Transverse colon (tissue), 4 donors: ENCODE data around the gene HPSE2. TPM values are rescaled to one million over a fixed set of nuclear protein-coding genes. Genes with fewer than 3 reads are reported as not detected.
A peak's percentile ranks its signal among the peaks of the same experiment; 100 is the strongest.

Experiments used
- DNase-seq: peaks from one replicate; pipeline ENCODE4 v3.0.0-alpha.2; 2019
- H3K27ac ChIP-seq, 4 donors: fragments of 200-600 bp; sonication (generic); 2 replicates each; pipeline ENCODE4 v1.5.1; 2016 to 2018; ENCODE audit warnings: inconsistent platforms in 4 of 4
- H3K27me3 ChIP-seq: fragments of 200-600 bp; sonication (generic); 2 replicates; pipeline ENCODE4 v1.5.1; 2017; ENCODE audit warnings: inconsistent platforms
- H3K36me3 ChIP-seq, 4 donors: fragments of 200-600 bp; sonication (generic); 2 replicates each; pipeline ENCODE4 v1.5.1; 2017 to 2019; ENCODE audit warnings: inconsistent platforms in 4 of 4
- H3K4me1 ChIP-seq, 4 donors: fragments of 200-600 bp; sonication (generic); 2 replicates each; pipeline ENCODE4 v1.5.1; 2017 to 2020; ENCODE audit warnings: inconsistent platforms in 4 of 4
- H3K4me3 ChIP-seq, 4 donors: fragments of 200-600 bp; sonication (generic); 1 replicate in 1 of 4; 2 replicates in 3 of 4; pipeline versions ENCODE4 v1.5.1 to v1.6.1; 2017 to 2019; ENCODE audit warnings: inconsistent platforms in 4 of 4
- H3K9me3 ChIP-seq, 2 donors: fragments of 200-600 bp; sonication (generic); 2 replicates each; pipeline ENCODE4 v1.5.1; 2017 to 2019; ENCODE audit warnings: inconsistent platforms in 2 of 2
- CTCF ChIP-seq, 5 experiments: fragments of 200-600 bp in 3 of 5; fragments of 450-650 bp in 2 of 5; sonication (generic) in 3 of 5; IDR thresholded peaks; 1 replicate in 2 of 5; 2 replicates in 3 of 5; pipeline ENCODE4 v1.5.1; 2016 to 2017; ENCODE audit warnings: antibody characterized with exemption in 5 of 5, inconsistent platforms in 3 of 5, mild to moderate bottlenecking in 2 of 5, moderate library complexity in 1 of 5
- EP300 ChIP-seq: sonication (generic); formaldehyde crosslinking; IDR thresholded peaks from one replicate; pipeline ENCODE4 v1.6.1; 2017; ENCODE audit warnings: antibody characterized with exemption, low read depth
- POLR2A ChIP-seq: fragments of 450-650 bp; IDR thresholded peaks from one replicate; pipeline ENCODE4 v1.6.1; 2016; ENCODE audit warnings: antibody characterized with exemption, mild to moderate bottlenecking, moderate library complexity
- POLR2AphosphoS5 ChIP-seq, 3 donors: sonication (generic); formaldehyde crosslinking; IDR thresholded peaks; one replicate each; pipeline ENCODE4 v1.6.1; 2016; ENCODE audit warnings: antibody characterized with exemption in 3 of 3
- WGBS, 2 donors: methylation state at CpG; one replicate each; pipeline ENCODE4 v1.1.5; 2018; ENCODE audit warnings: low coverage in 1 of 2; 5-methylcytosine and 5-hydroxymethylcytosine counted together
- in situ Hi-C, 4 donors: fragments of 200-750 bp; cut with MboI; loops; one replicate each; pipeline versions ENCODE4 v1.15.0 to v1.15.1; 2017; ENCODE audit warnings: low sequenced_read_pairs in 3 of 4, low pct_ligation_motif_present in 1 of 4, low pct_unique_long_range_greater_than_20kb in 1 of 4
- intact Hi-C: fragments of 100-400 bp; cut with DNase I; formaldehyde crosslinking; loops from one replicate; pipeline ENCODE4 v1.15.1; 2023; ENCODE audit warnings: low total_unique reads
- total RNA-seq, 4 donors: library from RNA; depleted of rRNA; stranded (reverse); fragments of >200 nt; gene quantifications; one replicate each; pipeline ENCODE4 v1.1.0, GENCODE V29; 2016

The HPSE2 gene
- total RNA-seq, 4 donors from 2014 or later: 2.2 to 3.0 TPM; not detected in 2

GRCh38 chr10:98589691-98590090 is 646.0 kb downstream of the HPSE2 start:
- Histone ChIP-seq H3K4me1 (peaks cover 0 to 18% (median 11%) of the 10 kb centered on the region in 4 donors), H3K27me3 (no peaks in the 10 kb centered on the region), H3K9me3 (no peaks in the 10 kb centered on the region), H3K27ac (no peak overlapping the region), H3K4me3 (no peak overlapping the region), H3K36me3 (no peaks in the 10 kb centered on the region)
- WGBS, 2 donors: 70 to 87% methylated on average over 2 of the region's 2 CpGs
- DNase-seq: no peak
- in situ Hi-C loops (no loop called here), intact Hi-C loops (no loop called here)
- TF ChIP-seq POLR2A: no peak

- TF ChIP-seq POLR2AphosphoS5 (IDR thresholded peaks at IDR 0.05) (no peak), EP300 (no peak)
- Histone ChIP-seq H3K4me1 (peaks cover 0 to 18% (median 11%) of the 10 kb centered on the region in 4 donors), H3K27ac (peak overlapping the region in 2 of 4 donors; percentile 54), H3K9me3 (no peaks in the 10 kb centered on the region), H3K27me3 (no peaks in the 10 kb centered on the region), H3K36me3 (no peaks in the 10 kb centered on the region), H3K4me3 (no peak overlapping the region)
- no peak for DNase-seq
- in situ Hi-C loops: no loop called here
- intact Hi-C loops: no loop called here
- 38 to 70% methylated on average over 1 to 3 of the region's 3 CpGs for WGBS, 2 donors
Observed at GRCh38 chr10:98589007-98589406, 646.6 kb downstream of the HPSE2 start.

- Histone ChIP-seq H3K4me3 (no peak overlapping the region), H3K4me1 (peaks cover 0 to 23% (median 12%) of the 10 kb centered on the region in 4 donors), H3K36me3 (no peaks in the 10 kb centered on the region), H3K27me3 (no peaks in the 10 kb centered on the region), H3K27ac (peak overlapping the region; percentile 1 to 67 (median 54)), H3K9me3 (no peaks in the 10 kb centered on the region)
- no peak for DNase-seq
- intact Hi-C loops: no loop called here
- TF ChIP-seq POLR2AphosphoS5 (IDR thresholded peaks at IDR 0.05) (no peak), CTCF (IDR thresholded peaks at IDR 0.05) (no peak), EP300 (no peak), POLR2A (no peak)
- 33 to 58% methylated on average over 2 of the region's 2 CpGs for WGBS, 2 donors
- in situ Hi-C loops: no loop called here
Observed at GRCh38 chr10:98587156-98587837, 648.4 kb downstream of the HPSE2 start.

- H3K4me1 ChIP-seq: peaks cover 0 to 34% (median 14%) of the 10 kb centered on the region in 4 donors
Observed at GRCh38 chr10:98586096-98586495, 649.6 kb downstream of the HPSE2 start.

More at GRCh38 chr10:98586096-98586495, 649.6 kb downstream of the HPSE2 start:
- intact Hi-C loops (no loop called here), in situ Hi-C loops (no loop called here)
- no peak overlapping the region for H3K4me3 ChIP-seq
- no peaks in the 10 kb centered on the region for H3K36me3 ChIP-seq
- TF ChIP-seq CTCF (IDR thresholded peaks at IDR 0.05): no peak
- no peak for TF ChIP-seq POLR2A
- TF ChIP-seq POLR2AphosphoS5 (IDR thresholded peaks at IDR 0.05): no peak
- TF ChIP-seq EP300: no peak
- peak overlapping the region in 2 of 4 donors; percentile 1 to 67 for H3K27ac ChIP-seq
- H3K9me3 ChIP-seq: no peaks in the 10 kb centered on the region
- WGBS, 2 donors: 69 to 70% methylated on average over 2 of the region's 2 CpGs
- DNase-seq: no peak
- H3K27me3 ChIP-seq: no peaks in the 10 kb centered on the region
